Stimulated activated CD4-positive, alpha-beta T cell treated with anti-CD3 and anti-CD28 coated beads, Interleukin-4, amount 100 ng/mL, for 4 hours (primary cell): ENCODE measurements around the gene ME1.
"Not testable (repeated sequence)": the region's sequence is repeated elsewhere in the genome, so short reads cannot be mapped to it uniquely, and the experiment has no call there.

Source experiments
- DNase-seq, 2 experiments: peaks; one replicate each; pipeline ENCODE4 v3.0.0-alpha.2; 2020

The ME1 gene

GRCh38 chr6:83430611-83431544 is at the start of gene ME1:
TSS of gene ME1 (minus strand) at chr6:83431051. CDS start at chr6:83430954, 97 bp downstream.
- peak; percentile 27 to 45 for DNase-seq

GRCh38 chr6:83480470-83480869 is 49.6 kb upstream of the ME1 start:
- no peak for DNase-seq

GRCh38 chr6:83479389-83479788 is 48.5 kb upstream of the ME1 start:
- no peak for DNase-seq

- DNase-seq, result no peak
Observed at GRCh38 chr6:83476971-83477370, 46.1 kb upstream of the ME1 start.

GRCh38 chr6:83474309-83474708 is 43.5 kb upstream of the ME1 start:
- no peak for DNase-seq

- no peak for DNase-seq
Observed at GRCh38 chr6:83472767-83473166, 41.9 kb upstream of the ME1 start.

GRCh38 chr6:83470587-83470986 is 39.7 kb upstream of the ME1 start:
- DNase-seq, result no peak

- DNase-seq, result no peak
Observed at GRCh38 chr6:83470001-83470400, 39.1 kb upstream of the ME1 start.

- no peak for DNase-seq
Observed at GRCh38 chr6:83467620-83468036, 36.8 kb upstream of the ME1 start.

GRCh38 chr6:83466328-83466727 is 35.5 kb upstream of the ME1 start:
- no peak for DNase-seq

- DNase-seq, result no peak
Observed at GRCh38 chr6:83464381-83465140, 33.7 kb upstream of the ME1 start.

GRCh38 chr6:83463886-83464285 is 33.0 kb upstream of the ME1 start:
- DNase-seq, result no peak

GRCh38 chr6:83462524-83462923 is 31.7 kb upstream of the ME1 start:
- DNase-seq, result no peak

- no peak for DNase-seq
Observed at GRCh38 chr6:83461438-83461837, 30.6 kb upstream of the ME1 start.

GRCh38 chr6:83459663-83460062 is 28.8 kb upstream of the ME1 start:
- no peak for DNase-seq

- DNase-seq, result not testable (repeated sequence)
Observed at GRCh38 chr6:83450015-83450414, 19.2 kb upstream of the ME1 start.

- not testable (repeated sequence) for DNase-seq
Observed at GRCh38 chr6:83444086-83444699, 13.3 kb upstream of the ME1 start.

GRCh38 chr6:83443516-83443915 is 12.7 kb upstream of the ME1 start:
- no peak for DNase-seq

- no peak for DNase-seq
Observed at GRCh38 chr6:83442752-83443151, 11.9 kb upstream of the ME1 start.

- no peak for DNase-seq
Observed at GRCh38 chr6:83439201-83439600, 8.3 kb upstream of the ME1 start.

- DNase-seq, result no peak
Observed at GRCh38 chr6:83436674-83437073, 5.8 kb upstream of the ME1 start.

GRCh38 chr6:83433177-83433576 is 2.3 kb upstream of the ME1 start:
- DNase-seq, result no peak

- DNase-seq, result no peak
Observed at GRCh38 chr6:83432636-83433035, 1.8 kb upstream of the ME1 start.
